SK-N-SH (cell line): ENCODE measurements around the gene LIX1. TPM values are rescaled to one million over a fixed set of nuclear protein-coding genes. Genes with fewer than 3 reads are reported as not detected.

ENCODE experiments used
- CTCF ChIA-PET: fragments of 300-600, 350-600 bp; formaldehyde crosslinking; extraction: SDS; loops from one replicate; lab custom pipeline; 2021; lab: Yijun Ruan, JAX
- POLR2A ChIA-PET: fragments of 350-600 bp; sonication (Branson Sonifier 250); formaldehyde crosslinking; extraction: SDS; loops from one replicate; lab custom pipeline; 2020; ENCODE audit warnings: antibody characterized with exemption, inconsistent platforms; lab: Yijun Ruan, JAX
- DNase-seq: peaks from one replicate; pipeline ENCODE4 v3.0.0; 2012
- H2AFZ ChIP-seq: fragments of 200-600 bp; sonication (generic); 2 replicates; pipeline ENCODE4 v1.8.1; 2016; ENCODE audit warnings: antibody characterized with exemption, mild to moderate bottlenecking, low read depth
- H3F3A ChIP-seq: fragments of 200-600 bp; sonication (generic); replicated peaks from 2 replicates; pipeline ENCODE3; 2016; ENCODE audit warnings: antibody characterized with exemption, mild to moderate bottlenecking; ENCODE audit not compliant: insufficient read depth
- H3K27ac ChIP-seq, 2 experiments: fragments of 200-500 bp in 1 of 2; fragments of 200-600 bp in 1 of 2; sonication (Bioruptor generic) in 1 of 2; sonication (generic), shearing (Covaris generic) in 1 of 2; 2 replicates each; pipeline versions ENCODE4 v1.5.1 to v1.6.1; 2014 to 2016; ENCODE audit warnings: low read depth in 2 of 2, inconsistent platforms in 1 of 2, low read length in 1 of 2, mild to moderate bottlenecking in 1 of 2, mixed read lengths in 1 of 2
- H3K27me3 ChIP-seq: fragments of 200-600 bp; sonication (generic), shearing (Covaris generic); 2 replicates; pipeline ENCODE4 v1.6.1; 2016; ENCODE audit warnings: mixed run types; ENCODE audit not compliant: insufficient read depth
- H3K36me3 ChIP-seq, 2 experiments: fragments of 200-500 bp in 1 of 2; fragments of 200-600 bp in 1 of 2; sonication (Bioruptor generic) in 1 of 2; sonication (generic) in 1 of 2; replicated peaks in 1 of 2; 2 replicates each; pipeline versions ENCODE3 to v1.5.1; 2014 to 2016; ENCODE audit warnings: low read length in 1 of 2, mild to moderate bottlenecking in 1 of 2; ENCODE audit not compliant: insufficient read depth in 2 of 2, control insufficient read depth in 1 of 2
- H3K4me1 ChIP-seq, 2 experiments: fragments of 200-500 bp in 1 of 2; fragments of 200-600 bp in 1 of 2; sonication (Bioruptor generic) in 1 of 2; sonication (generic), shearing (Covaris generic) in 1 of 2; 2 replicates each; pipeline versions ENCODE4 v1.5.1 to v1.6.1; 2014 to 2016; ENCODE audit warnings: low read depth in 1 of 2, low read length in 1 of 2, mixed run types in 1 of 2; ENCODE audit not compliant: insufficient read depth in 2 of 2, control insufficient read depth in 1 of 2
- H3K4me2 ChIP-seq: fragments of 200-600 bp; sonication (generic), shearing (Covaris generic); 2 replicates; pipeline ENCODE4 v1.6.1; 2017; ENCODE audit warnings: mixed run types
- H3K4me3 ChIP-seq, 2 experiments: fragments of 200-500 bp in 1 of 2; fragments of 200-600 bp in 1 of 2; sonication (Bioruptor generic) in 1 of 2; sonication (generic), shearing (Covaris generic) in 1 of 2; 2 replicates each; pipeline versions ENCODE4 v1.5.1 to v1.8.1; 2014 to 2016; ENCODE audit warnings: low read depth in 2 of 2, inconsistent platforms in 1 of 2, low read length in 1 of 2, mild to moderate bottlenecking in 1 of 2, mixed read lengths in 1 of 2, moderate library complexity in 1 of 2
- H3K79me2 ChIP-seq: fragments of 200-600 bp; sonication (generic); 2 replicates; pipeline ENCODE4 v1.8.1; 2017; ENCODE audit warnings: mild to moderate bottlenecking; ENCODE audit not compliant: insufficient read depth
- H3K9ac ChIP-seq: fragments of 200-600 bp; sonication (generic); 2 replicates; pipeline ENCODE4 v1.6.1; 2017; ENCODE audit warnings: mixed run types
- H3K9me2 ChIP-seq: fragments of 200-600 bp; sonication (generic); 2 replicates; pipeline ENCODE4 v1.6.1; 2017; ENCODE audit warnings: mixed run types
- H3K9me3 ChIP-seq: fragments of 200-600 bp; sonication (generic); 2 replicates; pipeline ENCODE4 v1.6.1; 2017; ENCODE audit warnings: mixed run types, mild to moderate bottlenecking, moderate library complexity
- H4K20me1 ChIP-seq: fragments of 200-600 bp; sonication (generic); 2 replicates; pipeline ENCODE4 v1.6.1; 2017; ENCODE audit warnings: mild to moderate bottlenecking, mixed run types; ENCODE audit not compliant: insufficient read depth
- CHD2 ChIP-seq: fragments of 150-350 bp; IDR thresholded peaks from 2 replicates; pipeline ENCODE4 v1.6.1; 2018; ENCODE audit warnings: low read length; ENCODE audit not compliant: partially characterized antibody
- ELF1 ChIP-seq: IDR thresholded peaks from 2 replicates; pipeline ENCODE4 v1.4.0; 2012
- FOXJ3 ChIP-seq: sonication (generic); formaldehyde crosslinking; IDR thresholded peaks from 2 replicates; pipeline ENCODE4 v1.5.1; 2020; ENCODE audit warnings: mild to moderate bottlenecking, missing genetic modification reagents
- FOXM1 ChIP-seq: IDR thresholded peaks from 2 replicates; pipeline ENCODE4 v1.4.0; 2012; ENCODE audit warnings: low read depth, mild to moderate bottlenecking
- GABPA ChIP-seq: IDR thresholded peaks from 2 replicates; pipeline ENCODE4 v1.4.0; 2012; ENCODE audit warnings: low read depth, mild to moderate bottlenecking
- GATA2 ChIP-seq: sonication (generic); formaldehyde crosslinking; IDR thresholded peaks from 2 replicates; pipeline ENCODE4 v1.5.0; 2020; ENCODE audit warnings: mild to moderate bottlenecking, missing genetic modification reagents
- IRF3 ChIP-seq: fragments of 150-350 bp; IDR thresholded peaks from 2 replicates; pipeline ENCODE4 v1.6.1; 2016; ENCODE audit warnings: mild to moderate bottlenecking, low read depth, low read length
- MXI1 ChIP-seq: IDR thresholded peaks from 2 replicates; pipeline ENCODE4 v1.6.1; 2012; ENCODE audit warnings: mild to moderate bottlenecking, low read depth, low read length, improper control_type of control experiment
- POLR2AphosphoS5 ChIP-seq: IDR thresholded peaks from 2 replicates; pipeline ENCODE4 v1.6.1; 2012; ENCODE audit warnings: low read depth, low read length
- RAD21 ChIP-seq: IDR thresholded peaks from 2 replicates; pipeline ENCODE4 v1.6.1; 2012; ENCODE audit warnings: mild to moderate bottlenecking, low read length
- RCOR1 ChIP-seq: fragments of 150-350 bp; IDR thresholded peaks from 2 replicates; pipeline ENCODE4 v1.6.1; 2017; ENCODE audit warnings: antibody characterized with exemption, low read length
- RXRA ChIP-seq: IDR thresholded peaks from 2 replicates; pipeline ENCODE4 v1.4.0; 2012; ENCODE audit warnings: low read depth, mild to moderate bottlenecking, borderline replicate concordance
- SIN3A ChIP-seq: IDR thresholded peaks from 2 replicates; pipeline ENCODE4 v1.6.1; 2012; ENCODE audit warnings: low read depth, mild to moderate bottlenecking, low read length, moderate library complexity, borderline replicate concordance
- SMC3 ChIP-seq: IDR thresholded peaks from 2 replicates; pipeline ENCODE4 v1.6.1; 2012; ENCODE audit warnings: low read depth, low read length, improper control_type of control experiment
- USF2 ChIP-seq: fragments of 150-350 bp; IDR thresholded peaks from 2 replicates; pipeline ENCODE4 v1.6.1; 2017; ENCODE audit warnings: antibody characterized with exemption, low read length, low read depth, borderline replicate concordance
- WGBS: methylation state at CpG from one replicate; pipeline ENCODE4 v1.1.6; 2017; ENCODE audit warnings: low lambda C conversion rate; 5-methylcytosine and 5-hydroxymethylcytosine counted together
- polyA plus RNA-seq, 3 experiments: library from polyadenylated mRNA; depleted of rRNA; stranded (reverse); fragments of >200 nt; gene quantifications; 2 replicates each; pipeline ENCODE4 v1.2.3, GENCODE V29; 2012

The LIX1 gene
- polyA plus RNA-seq, 1 of the 3 experiments (the other 2 are of a cell fraction): not detected

- TF ChIP-seq IRF3: no peak
- no peak for TF ChIP-seq USF2
- TF ChIP-seq FOXM1: no peak
- TF ChIP-seq GABPA: no peak
- no peak for TF ChIP-seq GATA2 (CRISPR knock-in tag)
- TF ChIP-seq RAD21: peak; percentile 89
- TF ChIP-seq CHD2: peak; percentile 15
- no peak for TF ChIP-seq RXRA
- TF ChIP-seq ELF1: no peak
- TF ChIP-seq, all 33 proteins: peak for 5
Observed at GRCh38 chr5:97162045-97162444, 19.6 kb upstream of the LIX1 start (continued).

GRCh38 chr5:97157689-97158088 lies 15.3 kb upstream of the LIX1 start:
- H3K4me3 ChIP-seq: no peak overlapping the region
- no peak overlapping the region for H3K27ac ChIP-seq
- POLR2A ChIA-PET: no interaction called here
- no peaks in the 10 kb centered on the region for H4K20me1 ChIP-seq
- H3F3A ChIP-seq: peaks cover 5% of the 10 kb centered on the region
- peaks cover 19 to 25% of the 10 kb centered on the region in 2 experiments for H3K36me3 ChIP-seq
- H3K4me2 ChIP-seq: no peak overlapping the region
- no peak overlapping the region for H2AFZ ChIP-seq
- TF ChIP-seq SIN3A: no peak
- TF ChIP-seq RCOR1: no peak
- TF ChIP-seq SMC3: no peak
- TF ChIP-seq POLR2AphosphoS5: no peak
- no peak for TF ChIP-seq MXI1
- CTCF ChIA-PET: interaction anchor here (0.7 to 12.2 kb wide), 7 partner anchors 13 to 544 kb away, joined by 3 to 118 read pairs (median 4); partner anchors contain the start of genes LIX1 and LNPEP
- H3K79me2 ChIP-seq: no peaks in the 10 kb centered on the region
- H3K4me1 ChIP-seq: no peaks in the 10 kb centered on the region
- H3K27me3 ChIP-seq: no peaks in the 10 kb centered on the region
- 89% methylated on average over 2 of the region's 2 CpGs for WGBS
- peaks cover 18% of the 10 kb centered on the region for H3K9me3 ChIP-seq
- H3K9ac ChIP-seq: no peak overlapping the region
- no peak for DNase-seq
- no peaks in the 10 kb centered on the region for H3K9me2 ChIP-seq

DNA sequence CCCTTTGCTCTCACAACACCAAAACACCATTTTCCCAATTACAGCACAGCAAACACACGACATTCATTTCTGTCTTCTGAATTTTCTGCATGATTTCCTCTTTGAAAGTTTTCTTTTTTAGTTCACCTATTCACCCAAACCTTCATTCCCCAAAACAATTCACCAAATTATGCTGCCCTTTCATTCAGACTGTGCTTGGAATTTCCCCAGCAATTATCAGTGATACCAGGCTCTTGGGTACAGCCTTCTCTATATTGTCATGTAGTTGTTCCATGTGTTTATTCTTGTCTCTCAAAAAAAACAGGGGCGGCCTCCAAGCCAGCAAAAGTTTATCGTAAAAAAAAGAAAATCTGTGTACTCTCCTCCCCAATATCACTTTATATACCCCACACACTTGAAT lies 9.0 kb upstream of the LIX1 start:
- Histone ChIP-seq H3K4me1 (no peaks in the 10 kb centered on the region), H3K27ac (no peak overlapping the region), H3K9ac (no peak overlapping the region), H3K9me2 (no peaks in the 10 kb centered on the region), H3K4me3 (no peak overlapping the region), H3K9me3 (no peaks in the 10 kb centered on the region; the same call in 1 of the 2 replicates), H3K36me3 (no peaks in the 10 kb centered on the region), H3F3A (no peaks in the 10 kb centered on the region), H4K20me1 (no peaks in the 10 kb centered on the region), H3K4me2 (no peak overlapping the region), H2AFZ (no peak overlapping the region), H3K79me2 (no peaks in the 10 kb centered on the region), H3K27me3 (no peaks in the 10 kb centered on the region)
- ChIA-PET CTCF (interaction anchor here (0.7 to 6.4 kb wide), 7 partner anchors 9 to 422 kb away, joined by 3 to 37 read pairs (median 6); partner anchors contain the start of gene LIX1), POLR2A (no interaction called here)
- 89% methylated on average over 3 of the region's 3 CpGs for WGBS
- TF ChIP-seq FOXJ3 (CRISPR knock-in tag): no peak
- DNase-seq: no peak
